GM12891 (cell line): ENCODE data around the gene SAMSN1.

Experiments used
- PAX5 ChIP-seq: IDR thresholded peaks from 2 replicates; pipeline ENCODE4 v1.6.1; 2011; ENCODE audit warnings: low read length, moderate library complexity, mild to moderate bottlenecking; ENCODE audit not compliant: insufficient read depth, severe bottlenecking
- POLR2A ChIP-seq: IDR thresholded peaks from 2 replicates; pipeline ENCODE4 v1.6.1; 2011; ENCODE audit warnings: low read depth, low read length, control low read depth
- POLR2AphosphoS5 ChIP-seq: IDR thresholded peaks from 2 replicates; pipeline ENCODE4 v1.6.1; 2011; ENCODE audit warnings: low read depth, low read length, control low read depth
- TAF1 ChIP-seq: IDR thresholded peaks from 2 replicates; pipeline ENCODE4 v1.6.1; 2011; ENCODE audit warnings: low read depth, low read length, control low read depth

DNA sequence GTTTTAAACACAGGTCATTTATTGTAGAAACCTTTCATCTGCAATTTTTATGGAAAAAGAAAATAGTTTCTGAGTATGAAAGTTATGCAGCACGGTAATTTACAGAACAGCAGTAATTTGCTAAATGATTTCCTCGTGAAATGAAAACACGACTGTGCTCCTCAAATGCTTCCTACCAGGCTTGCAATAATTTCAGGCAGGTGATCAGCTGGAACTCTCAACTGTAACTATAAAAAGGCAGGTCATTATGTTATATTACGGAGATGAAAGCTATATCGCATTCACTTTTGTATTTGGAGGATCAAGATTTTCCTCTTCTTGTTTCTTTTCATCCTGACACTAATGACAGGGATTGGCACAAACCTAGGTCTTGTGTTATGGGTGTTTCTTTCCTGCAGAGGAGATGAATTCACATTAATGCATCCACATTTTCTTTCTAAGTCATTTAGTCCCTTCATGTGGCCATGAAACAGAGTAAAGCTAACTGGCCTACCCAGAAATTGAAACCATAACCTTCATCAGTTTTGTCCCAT lies 57.4 kb downstream of the SAMSN1 start:
- TF ChIP-seq POLR2A: no peak
- TF ChIP-seq POLR2AphosphoS5: no peak
- TF ChIP-seq TAF1: no peak
- TF ChIP-seq PAX5: no peak
